Activated CD4-positive, alpha-beta T cell treated with anti-CD3 and anti-CD28 coated beads for 4 hours (primary cell): Measurements from ENCODE around the gene TMEM231.
"Not testable (repeated sequence)": the region's sequence is repeated elsewhere in the genome, so short reads cannot be mapped to it uniquely, and the experiment has no call there.

Experiments used
- DNase-seq, 2 donors: peaks; one replicate each; pipeline ENCODE4 v3.0.0-alpha.2; 2020

Gene TMEM231

DNA sequence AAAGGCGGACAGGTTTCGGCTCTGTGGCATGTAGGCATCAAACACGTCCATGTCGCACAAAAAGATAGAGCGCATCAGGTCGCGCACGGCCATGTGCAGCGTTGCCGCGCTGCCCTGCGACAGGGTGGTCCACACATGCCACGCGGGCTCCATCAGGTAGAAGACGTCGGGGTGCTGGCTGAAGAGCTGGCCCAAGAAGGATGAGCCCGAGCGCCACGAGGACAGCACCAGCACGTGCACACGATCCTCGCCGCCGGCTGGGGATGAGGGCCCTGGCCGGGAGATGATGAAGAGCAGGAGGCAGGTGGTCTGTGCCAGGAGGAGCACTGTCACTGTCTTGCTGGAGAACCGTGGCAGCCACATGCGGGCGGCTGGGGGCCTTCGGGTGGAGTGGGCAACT lies 26.1 kb downstream of the TMEM231 start:
- no peak for DNase-seq

DNA sequence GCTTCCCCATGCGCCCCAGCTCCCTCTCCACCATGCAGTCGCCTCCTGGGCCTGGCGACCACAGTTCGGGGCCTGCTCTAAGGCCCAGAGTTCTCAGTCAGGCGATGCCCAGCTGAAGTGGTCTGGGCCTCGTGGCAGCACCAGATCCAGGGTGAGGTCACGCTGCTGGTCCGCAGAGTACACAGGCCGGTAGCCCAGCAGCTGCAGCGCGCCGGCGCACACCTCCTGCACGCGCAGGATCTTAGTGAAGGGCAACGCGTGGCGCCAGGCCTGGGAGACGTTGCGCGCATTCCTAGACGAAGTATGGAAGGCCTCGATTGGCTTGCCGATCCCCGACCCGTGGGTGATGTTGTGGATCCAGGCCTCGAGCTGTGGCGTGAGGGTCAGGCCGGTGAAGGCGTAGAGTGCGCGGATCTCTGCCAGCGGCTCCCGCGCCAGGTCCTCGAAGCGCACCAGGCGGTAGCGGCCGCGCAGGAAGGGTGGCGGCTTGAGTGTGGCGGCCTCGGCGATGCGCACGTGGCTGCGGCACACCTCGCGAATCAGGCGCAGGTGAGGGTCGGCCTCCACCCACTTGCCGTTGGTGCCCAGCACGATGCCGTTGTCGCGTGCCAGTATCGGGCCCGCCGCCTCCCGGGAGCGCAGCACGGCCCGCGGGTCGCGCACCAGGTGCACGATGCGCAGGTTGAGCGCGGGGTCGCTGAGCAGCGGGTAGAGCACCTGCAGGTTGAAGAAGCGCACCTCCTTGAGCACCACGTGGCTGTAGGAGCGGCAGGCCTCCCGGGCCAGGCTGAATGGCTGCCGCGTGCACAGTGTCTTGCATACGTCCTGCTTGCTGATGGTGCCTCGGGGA lies 26.8 kb downstream of the TMEM231 start:
- DNase-seq, result no peak

DNA sequence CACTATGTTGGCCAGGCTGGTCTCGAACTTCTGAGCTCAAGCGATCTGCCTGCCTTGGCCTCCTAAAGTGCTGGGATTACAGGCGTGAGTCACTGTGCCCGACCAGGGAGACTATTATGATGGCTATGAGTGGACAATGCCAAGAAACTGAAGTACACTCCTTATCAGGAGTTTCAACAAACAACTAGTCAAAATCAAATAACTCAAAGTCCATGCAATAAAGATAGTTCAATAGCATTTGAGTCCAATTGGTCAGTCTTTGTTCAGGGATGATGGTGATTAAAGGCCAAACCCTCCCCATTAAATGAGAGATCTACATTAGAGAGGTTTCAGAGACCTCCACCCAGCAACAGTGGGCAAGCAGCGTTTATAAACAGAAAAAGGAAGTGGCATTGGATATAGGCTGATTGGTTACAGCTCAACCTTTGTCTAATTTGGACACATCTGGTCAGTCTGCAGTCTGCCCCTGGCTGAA lies 28.2 kb downstream of the TMEM231 start:
- no peak for DNase-seq

DNA sequence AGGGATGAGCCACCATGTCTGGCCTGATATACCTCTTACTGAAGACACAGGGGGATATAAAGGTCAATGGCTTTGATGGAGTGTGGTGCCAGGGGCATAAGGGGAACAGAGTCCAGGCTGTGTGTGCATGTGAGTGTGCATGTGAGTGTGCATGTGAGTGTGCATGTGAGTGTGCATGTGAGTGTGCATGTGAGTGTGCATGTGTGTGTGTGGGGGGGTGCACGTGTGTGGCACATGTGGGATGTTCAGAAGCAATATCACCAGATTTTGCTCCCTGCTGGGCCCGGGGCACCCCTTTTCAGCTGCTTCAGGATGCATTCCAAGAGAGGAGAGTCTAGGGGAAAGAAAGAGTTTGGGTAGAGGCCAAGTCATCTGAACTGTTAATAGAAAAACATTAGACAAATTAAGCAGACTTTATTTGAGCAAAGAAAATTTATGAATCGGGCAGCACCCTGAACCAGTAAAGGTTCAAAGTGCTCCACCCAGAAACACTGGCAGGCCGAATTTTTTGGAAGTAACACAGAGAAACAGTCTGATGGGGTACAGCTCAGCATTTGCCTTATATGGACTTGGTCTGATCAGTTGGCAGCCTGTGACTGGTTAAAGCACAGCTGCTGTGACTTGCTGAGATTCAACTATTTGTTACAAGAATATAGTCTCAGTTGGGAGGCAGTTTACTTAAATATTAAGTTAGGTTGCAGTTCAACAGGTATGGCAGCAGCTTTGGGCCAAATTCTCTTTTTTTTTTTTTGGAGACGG lies 29.8 kb downstream of the TMEM231 start:
- no peak for DNase-seq

DNA sequence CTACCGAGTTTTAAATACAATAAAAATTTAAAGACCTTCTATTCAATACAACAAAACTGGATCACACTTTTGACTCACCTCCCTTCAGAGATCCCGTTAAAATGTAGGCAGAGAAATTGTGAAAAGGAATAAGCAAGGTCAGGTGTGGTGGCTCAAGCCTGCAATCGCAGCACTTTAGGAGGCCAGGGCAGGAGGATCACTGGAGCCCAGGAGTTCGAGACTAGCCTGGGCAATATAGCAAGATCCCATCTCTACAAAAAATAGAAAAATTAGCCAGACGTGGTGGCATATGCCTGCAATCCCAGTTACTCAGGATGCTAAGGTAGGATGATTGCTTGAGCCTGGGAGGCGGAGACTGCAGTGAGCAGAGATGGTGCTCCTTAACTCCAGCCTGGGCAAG lies 36.9 kb downstream of the TMEM231 start:
- no peak for DNase-seq

DNA sequence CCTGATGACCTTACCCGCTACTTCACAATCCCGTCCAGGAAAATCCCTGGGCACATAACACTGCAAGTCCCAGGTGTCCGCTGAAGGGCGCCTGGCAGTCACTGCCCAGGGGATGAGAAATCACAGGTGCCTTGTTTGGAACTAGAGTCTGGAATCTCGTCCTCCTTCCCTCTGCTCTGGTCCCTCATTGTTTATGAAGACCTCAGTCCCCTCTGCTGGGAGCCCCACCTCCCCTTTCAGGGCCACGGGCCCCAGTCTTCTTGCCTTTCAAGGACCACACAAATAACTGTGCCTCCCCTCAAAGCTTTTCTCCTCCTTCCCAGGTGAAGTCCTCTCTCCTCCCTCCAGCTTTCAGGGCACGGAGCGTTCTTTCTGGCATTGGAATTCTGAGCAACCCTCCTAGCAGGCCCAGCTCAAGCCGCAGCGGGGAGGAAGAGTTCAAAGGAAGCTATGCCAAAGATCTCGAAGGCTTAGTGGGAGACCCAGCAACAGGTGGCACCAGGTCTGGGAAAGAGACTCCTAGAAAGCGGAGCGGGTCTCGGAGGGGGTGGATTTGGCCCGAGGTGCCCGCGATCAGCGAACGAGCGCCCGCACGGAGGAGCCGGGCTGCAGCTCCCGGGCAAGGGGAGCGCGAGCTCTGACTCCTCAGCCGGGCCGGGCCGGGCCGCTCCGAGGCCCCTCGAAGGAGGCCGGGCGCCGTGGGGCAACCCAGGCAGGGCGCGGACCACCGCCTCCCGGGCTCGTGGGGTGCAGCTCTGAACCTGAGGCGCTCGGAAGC lies 39.7 kb downstream of the TMEM231 start:
- peak; percentile 11 to 15 for DNase-seq

DNA sequence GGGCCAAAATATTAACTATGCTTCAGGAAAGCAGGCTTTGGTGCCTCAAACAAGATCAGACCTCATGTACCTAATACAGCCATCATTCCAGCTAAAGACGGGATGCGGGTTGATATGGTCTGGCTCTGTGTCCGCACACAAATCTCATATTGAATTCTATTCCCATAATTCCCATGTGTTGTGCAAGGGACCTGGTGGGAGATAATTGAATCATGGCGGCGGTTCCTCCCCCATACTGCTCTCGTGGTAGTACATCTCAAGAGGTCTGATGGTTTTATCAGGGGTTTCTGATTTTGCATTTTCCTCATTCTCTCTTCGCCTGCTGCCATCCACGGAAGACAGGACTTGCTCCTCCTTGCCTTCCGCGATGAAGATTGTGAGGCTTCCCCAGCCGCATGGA lies 41.8 kb downstream of the TMEM231 start:
- no peak for DNase-seq

DNA sequence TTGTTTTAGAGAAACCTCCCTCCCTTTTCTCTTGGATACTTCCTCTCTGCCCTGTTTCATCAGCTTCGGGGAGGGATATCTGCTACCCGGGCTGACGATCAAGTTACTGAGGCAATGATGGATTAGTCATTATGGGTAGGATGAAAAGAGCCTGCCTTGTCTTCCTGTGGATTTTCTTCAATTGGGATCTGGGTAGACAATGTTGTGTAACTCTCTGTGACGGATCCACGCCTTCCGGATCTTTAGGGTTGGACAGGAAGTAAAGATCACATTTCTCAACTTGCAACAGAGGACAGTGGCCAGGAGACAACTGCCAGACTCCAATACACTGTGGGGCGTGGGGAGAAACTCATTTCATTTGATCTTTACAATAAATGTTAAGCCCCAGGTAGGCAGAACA lies 49.5 kb downstream of the TMEM231 start:
- DNase-seq, result no peak

DNA sequence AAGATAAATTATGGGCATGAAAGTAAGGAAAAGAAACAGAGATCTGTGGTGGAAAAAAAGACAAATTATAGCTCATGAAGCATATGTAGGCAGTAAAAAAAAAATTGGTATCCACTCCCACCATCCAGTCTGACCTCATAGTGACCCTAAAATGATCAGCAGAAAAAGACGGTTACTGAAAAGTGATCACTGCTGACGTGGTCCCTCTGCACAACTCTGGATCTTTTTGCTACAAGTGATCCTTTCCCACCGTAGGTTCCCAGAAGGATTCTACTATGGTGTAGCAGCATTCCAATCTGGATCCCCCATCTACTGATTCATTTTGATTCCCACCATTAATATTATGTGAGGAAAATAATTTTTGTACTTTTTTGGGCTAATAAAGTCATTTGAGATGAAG lies 49.9 kb downstream of the TMEM231 start:
- DNase-seq, result no peak

DNA sequence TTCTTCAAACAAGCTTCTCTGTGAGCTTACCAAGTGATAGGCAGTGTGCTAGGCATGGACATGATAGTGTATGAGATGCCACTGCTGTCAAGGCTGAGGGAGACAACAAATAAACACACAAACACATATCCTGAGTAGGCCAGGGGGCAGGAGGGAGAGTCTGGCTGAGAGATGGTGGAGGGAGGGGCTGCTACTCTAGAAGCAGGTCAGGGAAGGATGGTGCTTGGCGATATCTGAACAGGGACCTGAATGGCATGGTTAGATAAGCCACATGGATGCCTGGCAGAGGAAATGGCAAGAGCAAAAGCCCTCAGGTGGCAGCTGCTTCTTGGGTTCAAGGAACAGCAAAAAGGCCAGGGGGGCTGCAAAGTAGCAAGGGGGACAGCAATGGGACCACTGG lies 52.3 kb downstream of the TMEM231 start:
- no peak for DNase-seq

DNA sequence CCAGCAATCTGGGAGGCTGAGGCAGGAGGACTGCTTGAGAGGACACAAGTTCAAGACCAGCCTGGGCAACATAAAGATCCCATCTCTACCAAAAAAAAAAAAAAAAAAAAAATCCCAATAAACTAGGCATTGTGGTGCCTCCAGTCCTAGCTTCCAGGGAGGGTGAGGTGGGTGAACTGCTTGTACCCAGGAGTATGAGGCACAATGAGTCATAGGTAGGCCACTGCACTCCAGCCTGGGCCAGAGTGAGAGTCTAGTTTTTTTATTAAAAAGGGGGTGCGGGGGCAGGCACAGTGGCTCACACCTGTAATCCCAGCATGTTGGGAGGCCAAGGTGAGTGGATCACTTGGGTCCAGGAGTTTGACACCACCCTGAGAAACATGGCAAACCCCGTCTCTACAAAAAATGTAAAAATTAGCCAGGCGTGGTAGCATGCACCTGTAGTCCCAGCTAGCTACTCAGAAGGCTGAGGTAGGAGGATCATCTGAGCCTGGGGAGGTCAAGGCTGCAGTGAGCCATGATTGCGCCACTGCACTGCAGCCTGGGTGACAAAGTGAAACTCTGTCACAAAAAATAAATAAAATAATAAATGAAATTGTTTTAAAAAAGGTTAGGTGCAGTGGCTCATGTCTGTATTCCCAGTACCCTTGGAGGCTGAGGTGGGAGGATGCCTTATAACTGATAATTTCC lies 53.0 kb downstream of the TMEM231 start:
- DNase-seq, result no peak

DNA sequence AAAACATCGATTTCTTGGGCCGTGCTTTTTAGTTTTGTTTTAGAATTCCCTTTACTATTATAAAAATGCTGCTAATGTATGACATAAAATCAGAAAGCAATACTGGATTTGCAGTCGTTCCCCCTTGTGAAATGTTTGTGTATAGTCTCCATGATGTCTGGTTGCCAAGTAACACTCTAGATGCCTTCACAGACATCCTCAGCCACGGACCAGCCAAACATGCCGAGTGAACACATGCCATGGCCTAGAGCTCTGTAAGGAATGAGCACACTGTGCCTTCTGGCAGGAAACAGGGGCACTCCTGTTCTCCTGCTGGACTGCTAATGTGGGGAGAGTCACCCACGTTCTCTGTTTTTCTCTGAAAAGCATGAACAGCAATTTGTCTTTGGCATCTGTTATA lies 54.2 kb downstream of the TMEM231 start:
- not testable (repeated sequence) for DNase-seq

DNA sequence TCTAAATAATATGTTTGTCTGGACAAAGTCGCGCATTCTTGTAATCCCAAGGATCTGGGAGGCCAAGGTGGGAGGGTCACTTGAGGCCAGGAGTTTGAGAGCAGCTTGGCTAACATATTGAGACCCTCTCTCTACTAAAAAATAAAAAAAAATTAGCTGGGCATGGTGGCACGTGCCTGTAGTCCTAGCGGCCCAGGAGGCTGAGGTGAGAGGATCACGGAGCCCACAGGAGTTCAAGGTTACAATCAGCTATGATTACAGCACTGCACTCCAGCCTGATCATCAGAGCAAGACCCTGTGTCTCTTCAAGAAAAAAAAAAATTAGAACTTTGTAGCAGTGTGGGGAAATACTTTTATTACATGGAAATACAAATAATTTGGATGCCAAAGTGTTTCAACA lies 54.7 kb downstream of the TMEM231 start:
- no peak for DNase-seq

DNA sequence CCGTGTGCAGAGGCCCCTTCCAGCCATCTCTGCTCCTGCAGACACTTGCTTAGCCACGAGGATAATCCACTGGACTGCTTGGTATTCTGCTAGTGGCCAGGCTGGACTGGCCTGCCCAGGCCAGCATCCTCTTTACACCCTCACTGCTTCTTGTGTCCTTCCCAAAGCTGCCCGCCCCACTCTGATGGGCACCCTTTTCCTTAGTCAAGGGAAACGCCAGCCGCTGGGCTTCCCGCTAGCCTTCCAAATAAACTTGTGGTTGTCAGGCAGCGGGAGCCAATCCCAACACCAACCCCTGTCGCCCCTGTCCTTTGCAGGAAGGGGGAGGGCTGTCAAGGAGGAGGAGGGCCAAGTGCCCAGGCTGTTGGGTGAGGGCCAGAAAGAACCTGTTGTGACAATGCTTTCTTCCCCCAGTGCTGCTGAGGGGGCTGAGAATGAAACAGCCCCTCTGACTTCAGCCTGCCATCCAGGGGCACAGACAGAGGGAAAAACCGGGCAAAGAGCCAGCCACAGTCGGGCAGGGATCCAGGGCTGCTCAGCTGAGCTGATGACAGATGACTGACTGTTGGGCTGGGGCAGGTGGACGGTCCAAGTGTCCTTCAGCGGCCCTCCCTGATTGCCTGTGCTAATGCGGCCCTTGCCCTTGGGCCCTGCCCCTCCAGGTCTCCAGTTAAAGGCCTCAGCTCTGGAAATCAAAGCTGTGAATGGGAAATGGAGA lies 57.3 kb downstream of the TMEM231 start:
- DNase-seq, result not testable (repeated sequence)

DNA sequence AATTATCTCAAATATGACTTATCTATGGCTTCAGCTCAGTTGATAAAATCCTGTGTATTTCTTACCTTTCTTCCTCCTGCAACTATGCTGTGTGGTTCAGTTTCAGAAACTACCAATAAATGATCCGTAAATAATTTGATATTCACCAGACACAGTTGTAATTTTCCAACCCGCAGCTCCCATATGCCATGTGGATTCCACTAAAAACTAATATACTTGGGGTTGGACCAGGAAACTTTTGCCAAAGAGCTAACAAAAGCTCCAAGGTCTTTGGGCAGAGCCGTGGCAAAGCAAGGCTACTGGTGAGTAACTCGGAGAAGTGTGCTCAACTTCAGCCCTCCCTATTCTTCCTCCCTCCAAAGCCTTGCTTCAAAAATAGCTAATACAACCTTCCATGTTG lies 58.5 kb downstream of the TMEM231 start:
- no peak for DNase-seq

DNA sequence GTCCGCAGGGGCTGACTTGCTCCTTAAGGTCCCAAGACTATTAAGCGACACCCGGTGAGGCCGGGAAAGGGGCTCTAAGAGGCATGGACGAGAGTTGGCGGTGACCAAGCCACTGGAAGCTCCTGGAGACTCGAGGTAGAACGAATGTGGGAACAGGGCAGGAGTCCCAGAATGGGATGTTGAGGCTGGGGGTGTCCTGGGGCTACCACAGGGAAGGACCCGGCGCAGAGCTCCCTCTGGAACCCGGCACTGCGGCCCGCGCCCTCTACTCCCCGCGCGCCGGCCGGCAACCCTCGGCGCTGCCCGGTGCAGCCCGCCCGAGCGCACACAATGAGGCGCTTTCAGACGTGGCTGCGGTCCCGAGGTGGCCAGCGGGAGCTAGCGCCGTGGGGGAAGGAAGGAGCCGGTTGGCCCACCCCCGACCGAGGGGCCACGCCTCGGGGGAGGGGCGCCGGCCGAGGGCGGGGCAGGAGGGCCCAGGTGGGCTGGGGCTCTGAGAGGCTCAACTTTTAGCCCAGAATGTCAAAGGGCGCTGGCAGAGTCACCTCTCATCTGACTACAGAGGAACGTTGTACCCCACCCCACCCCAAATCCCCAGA lies 60.9 kb downstream of the TMEM231 start, which contains the start of gene CHST6:
CHST6 (minus strand) TSS at position 366 of the 599 bp plus-strand sequence. CDS start 15,613 bp downstream, outside the sequence.
- no peak for DNase-seq

DNA sequence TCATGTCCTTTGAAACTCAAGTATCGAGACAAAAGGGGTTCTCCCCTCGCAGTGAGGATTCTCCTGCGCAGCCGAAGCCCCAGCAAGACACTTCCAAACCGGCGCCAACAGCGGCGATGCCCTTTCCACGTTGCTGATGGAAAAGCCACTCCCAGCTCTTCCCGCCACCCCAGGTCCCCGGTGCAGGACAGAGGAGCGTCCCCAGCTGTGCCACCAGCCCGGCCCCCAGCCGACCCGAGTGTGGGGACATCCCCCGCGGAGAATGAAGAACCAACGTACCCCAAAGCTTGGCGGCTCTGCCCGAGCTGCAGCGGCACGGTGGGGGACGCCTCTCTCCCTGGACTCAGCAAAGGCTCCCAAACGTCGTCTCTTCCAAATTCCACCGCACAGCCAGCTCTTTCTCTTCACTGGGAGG lies 61.4 kb downstream of the TMEM231 start:
- no peak for DNase-seq

DNA sequence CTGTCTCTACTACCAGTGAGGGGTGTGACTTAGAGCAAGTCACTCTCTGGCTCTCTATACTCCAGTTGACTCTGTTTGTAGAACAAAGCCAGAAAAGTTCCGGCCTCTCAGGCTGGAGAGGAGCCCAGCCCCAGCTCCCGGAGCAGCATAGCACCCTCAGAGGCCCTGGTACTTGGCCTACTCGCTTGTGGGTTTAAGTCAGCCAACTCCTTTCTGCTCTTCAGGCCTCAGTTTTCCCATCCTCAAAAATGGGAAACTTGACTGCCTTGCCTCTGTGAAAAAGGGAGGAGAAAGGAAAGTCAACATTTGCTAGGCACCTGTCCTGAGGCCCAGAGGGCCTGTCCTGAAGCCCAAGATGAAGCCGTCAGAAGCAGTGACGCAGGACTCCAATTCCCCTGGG lies 61.9 kb downstream of the TMEM231 start:
- no peak for DNase-seq

DNA sequence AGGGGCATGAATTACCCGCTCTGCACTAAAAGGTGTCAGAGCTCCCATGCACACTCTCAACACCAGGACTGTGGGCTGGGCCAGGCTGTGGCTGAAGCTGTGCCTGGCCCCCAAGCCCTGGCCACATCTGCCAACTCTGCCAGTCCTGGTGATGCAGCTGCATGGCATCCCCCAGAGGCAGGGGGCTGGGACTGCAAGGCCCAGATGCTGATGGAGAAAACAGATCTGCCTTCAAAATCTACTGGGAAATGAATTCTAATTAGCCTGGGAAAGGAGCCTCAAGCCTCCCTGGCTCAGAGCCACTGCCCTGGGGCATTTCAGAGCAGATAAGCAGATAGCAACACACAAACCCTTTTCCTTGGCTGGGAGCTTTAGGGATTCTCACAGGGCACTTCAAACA lies 64.2 kb downstream of the TMEM231 start:
- no peak for DNase-seq

DNA sequence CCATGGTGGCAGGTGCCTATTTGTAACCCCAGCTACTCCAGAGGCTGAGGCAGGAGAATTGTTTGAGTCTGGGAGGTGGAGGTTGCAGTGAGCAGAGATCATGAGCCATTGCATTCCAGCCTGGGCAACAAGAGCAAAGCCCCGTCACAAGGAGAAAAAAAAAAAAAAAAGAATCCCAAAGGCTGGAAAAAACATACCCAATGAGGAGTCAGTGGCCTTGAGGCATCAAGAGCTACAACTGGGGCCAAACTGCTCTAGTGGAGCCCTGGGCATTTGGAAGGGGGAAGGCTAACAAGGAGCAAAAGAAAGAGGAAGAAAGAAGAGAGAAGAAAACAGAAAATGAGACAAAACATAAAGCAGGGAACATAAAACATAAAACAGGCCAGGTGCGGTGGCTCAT lies 67.7 kb downstream of the TMEM231 start:
- no peak for DNase-seq
